ENCODE measurements around the gene ZNF746. TPM values are rescaled to one million over a fixed set of nuclear protein-coding genes. Genes with fewer than 3 reads are reported as not detected.

Gene ZNF746
- polyA plus RNA-seq, 3 donors: 7.5 to 25.6 (median 8.1) TPM

DNA sequence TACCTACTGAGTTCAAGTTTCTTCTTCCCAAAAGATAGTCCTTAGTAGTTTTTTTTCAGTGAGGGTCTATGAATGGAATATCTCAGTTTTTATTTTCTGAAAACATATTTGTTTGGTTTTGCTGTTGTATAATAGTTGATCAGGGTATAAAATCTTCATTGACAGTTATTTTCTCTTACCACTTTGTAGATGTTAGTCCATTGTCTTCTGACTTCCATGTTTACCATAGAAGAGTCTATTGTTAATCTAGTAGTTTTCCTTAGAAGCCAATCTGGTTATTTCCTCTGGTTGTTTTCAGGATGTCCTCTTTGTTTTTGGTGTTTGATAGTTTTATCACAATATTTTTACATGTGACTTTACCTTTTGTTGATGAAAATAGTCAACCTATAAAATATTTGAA, 31.2 kb downstream of the ZNF746 start:
- peak overlapping the region in 1 of 2 donors; percentile 8 for H3K4me3 Mint-ChIP-seq
- intact Hi-C loops (cut with micrococcal nuclease): no loop called here
- no peak overlapping the region for H3K27ac Mint-ChIP-seq
- H3K27me3 Mint-ChIP-seq (ENCODE audit: low read depth in 3 of 3): peaks cover 12 to 27% (median 26%) of the 10 kb centered on the region in 3 donors
- DNase-seq: no peak
- H3K9ac ChIP-seq (ENCODE audit: insufficient read depth, low read length, poor library complexity, severe bottlenecking): no peak overlapping the region
- H3K9me3 Mint-ChIP-seq: peaks cover 0 to 12% (median 7%) of the 10 kb centered on the region in 7 donors
- H2AFZ ChIP-seq (ENCODE audit: insufficient read depth, low read depth, low read length, poor library complexity, severe bottlenecking): no peak overlapping the region
- no peak for TF ChIP-seq CTCF (IDR thresholded peaks at IDR 0.05)
- peaks cover 3% of the 10 kb centered on the region for H3K4me1 Mint-ChIP-seq
- no peaks in the 10 kb centered on the region for H4K20me1 ChIP-seq (ENCODE audit: insufficient read depth, low read length)
- H3K4me1 ChIP-seq (ENCODE audit: control insufficient read depth in 1 of 2, insufficient read depth in 2 of 2, low read length in 2 of 2): no peaks in the 10 kb centered on the region
- peaks cover 0 to under 1% of the 10 kb centered on the region in 2 donors for H3K36me3 ChIP-seq (replicated peaks in 1 of 2; ENCODE audit: control insufficient read depth in 1 of 2, insufficient read depth in 2 of 2, low read length in 2 of 2)
- no peaks in the 10 kb centered on the region for H3K79me2 ChIP-seq (ENCODE audit: insufficient read depth, low read length)
- no peak overlapping the region for H3K4me2 ChIP-seq (replicated peaks; ENCODE audit: extremely low read depth, low read length, poor library complexity, severe bottlenecking)
- peaks cover under 1 to 1% of the 10 kb centered on the region in 2 donors for H3K36me3 Mint-ChIP-seq
- peaks cover 5 to 34% of the 10 kb centered on the region in 2 donors for H3K27me3 ChIP-seq (ENCODE audit: control insufficient read depth in 2 of 2, insufficient read depth in 2 of 2, low read length in 2 of 2)
- no peak overlapping the region for H3K4me3 ChIP-seq (replicated peaks in 1 of 3; ENCODE audit: low read depth in 2 of 3, low read length in 3 of 3)
- H3K9me3 ChIP-seq (replicated peaks in 1 of 2; ENCODE audit: control insufficient read depth in 1 of 2, insufficient read depth in 1 of 2, low read length in 2 of 2): peaks cover 4% of the 10 kb centered on the region in 2 donors
- H3K27ac ChIP-seq (ENCODE audit: low read depth in 1 of 2, low read length in 2 of 2): no peak overlapping the region

DNA sequence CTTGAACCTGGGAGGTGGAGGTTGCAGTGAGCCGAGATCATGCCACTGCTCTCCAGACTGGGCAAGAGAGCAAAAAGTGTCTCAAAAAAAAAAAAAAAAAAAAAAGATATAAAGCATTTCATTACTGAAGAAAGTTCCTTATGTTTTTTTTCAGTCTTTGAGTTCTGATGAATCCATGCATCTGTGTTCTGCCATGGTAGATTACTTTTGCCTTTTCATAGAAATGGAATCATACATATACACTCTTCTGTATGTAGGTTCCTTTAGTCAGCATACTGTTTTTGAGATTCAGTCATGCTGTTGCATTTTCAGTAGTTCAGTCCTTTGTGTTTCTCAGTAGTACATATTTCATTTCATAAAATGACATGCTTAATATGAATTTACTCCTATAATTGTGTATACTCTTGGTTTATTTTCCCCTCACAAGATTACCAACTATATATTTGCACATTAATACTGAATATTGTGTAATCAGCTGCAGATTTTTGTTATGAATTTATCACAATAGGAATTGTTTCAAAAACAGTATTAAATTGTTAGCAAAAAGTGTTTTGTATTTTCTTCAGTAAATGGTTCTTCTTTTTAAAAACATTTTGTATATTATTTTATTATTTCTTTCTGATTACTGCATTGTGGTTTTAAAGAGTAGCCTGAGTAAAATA, 34.0 kb downstream of the ZNF746 start:
- H3K79me2 ChIP-seq (ENCODE audit: insufficient read depth, low read length): peaks cover 4% of the 10 kb centered on the region
- H3K27ac ChIP-seq (ENCODE audit: low read depth in 1 of 2, low read length in 2 of 2): no peak overlapping the region
- Mint-ChIP-seq H3K36me3 (peaks cover 3% of the 10 kb centered on the region in 2 donors), H3K4me3 (no peak overlapping the region), H3K27ac (no peak overlapping the region), H3K9me3 (peaks cover 0 to 15% (median 7%) of the 10 kb centered on the region in 7 donors), H3K4me1 (peaks cover 16% of the 10 kb centered on the region), H3K27me3 (ENCODE audit: low read depth in 3 of 3) (peaks cover 24 to 38% (median 29%) of the 10 kb centered on the region in 3 donors)
- WGBS (ENCODE audit: insufficient coverage): no CpG with 5 or more reads among the region's 1 CpG
- H3K4me1 ChIP-seq (ENCODE audit: control insufficient read depth in 1 of 2, insufficient read depth in 2 of 2, low read length in 2 of 2): peaks cover 13 to 21% of the 10 kb centered on the region in 2 donors
- no peak for TF ChIP-seq CTCF (IDR thresholded peaks at IDR 0.05)
- no peak overlapping the region for H3K4me3 ChIP-seq (replicated peaks in 1 of 3; ENCODE audit: low read depth in 2 of 3, low read length in 3 of 3)
- H3K9me3 ChIP-seq (replicated peaks in 1 of 2; ENCODE audit: control insufficient read depth in 1 of 2, insufficient read depth in 1 of 2, low read length in 2 of 2): peaks cover 0 to 5% of the 10 kb centered on the region in 2 donors
- H3K9ac ChIP-seq (ENCODE audit: insufficient read depth, low read length, poor library complexity, severe bottlenecking): no peak overlapping the region
- H4K20me1 ChIP-seq (ENCODE audit: insufficient read depth, low read length): peaks cover 9% of the 10 kb centered on the region
- H3K36me3 ChIP-seq (replicated peaks in 1 of 2; ENCODE audit: control insufficient read depth in 1 of 2, insufficient read depth in 2 of 2, low read length in 2 of 2): no peaks in the 10 kb centered on the region
- peaks cover 8 to 45% of the 10 kb centered on the region in 2 donors for H3K27me3 ChIP-seq (ENCODE audit: control insufficient read depth in 2 of 2, insufficient read depth in 2 of 2, low read length in 2 of 2)
- intact Hi-C loops (cut with micrococcal nuclease): no loop called here
- H2AFZ ChIP-seq (ENCODE audit: insufficient read depth, low read depth, low read length, poor library complexity, severe bottlenecking): no peak overlapping the region
- DNase-seq: no peak
- H3K4me2 ChIP-seq (replicated peaks; ENCODE audit: extremely low read depth, low read length, poor library complexity, severe bottlenecking): no peak overlapping the region

Data from CD14-positive monocyte (primary cell).